WTC11 (cell line): ENCODE data around the gene PARP14.

Experiments used
- CBFB ChIP-seq: sonication (generic); formaldehyde crosslinking; IDR thresholded peaks from 2 replicates; pipeline ENCODE4 v1.8.1; 2022; ENCODE audit warnings: mild to moderate bottlenecking, low read depth, missing genetic modification reagents
- JAZF1 ChIP-seq: fragments of 250-450 bp; sonication (Bioruptor Pico); IDR thresholded peaks from 2 replicates; pipeline ENCODE4 v1.9.0; 2021; ENCODE audit warnings: moderate library complexity, mild to moderate bottlenecking, inconsistent platforms
- SP1 ChIP-seq: sonication (generic); formaldehyde crosslinking; conservative IDR thresholded peaks from 2 replicates; pipeline ENCODE4 v1.8.1; 2022; ENCODE audit warnings: missing genetic modification reagents
- TF ChIP-seq, protein P1 (sequence below): fragments of 200-600 bp; IDR thresholded peaks from 2 replicates; pipeline ENCODE4 v1.8.0; 2022; ENCODE audit warnings: antibody characterized with exemption

DNA sequence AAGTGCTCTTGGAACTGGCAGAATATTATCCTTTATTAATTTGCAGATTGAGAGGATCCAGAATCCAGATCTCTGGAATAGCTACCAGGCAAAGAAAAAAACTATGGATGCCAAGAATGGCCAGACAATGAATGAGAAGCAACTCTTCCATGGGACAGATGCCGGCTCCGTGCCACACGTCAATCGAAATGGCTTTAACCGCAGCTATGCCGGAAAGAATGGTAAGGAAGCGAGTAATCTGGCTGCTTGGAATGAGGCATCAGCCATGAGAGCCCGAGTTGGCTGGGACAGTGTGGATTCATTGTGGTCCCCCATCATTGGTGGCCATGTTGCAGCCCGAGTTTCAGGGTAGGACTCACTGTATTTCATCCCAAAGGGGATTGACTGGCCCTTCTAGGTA lies 47.1 kb downstream of the PARP14 start:
- TF ChIP-seq SP1 (CRISPR knock-in tag) (no peak), CBFB (CRISPR knock-in tag) (no peak), JAZF1 (no peak)
- TF ChIP-seq, protein P1, sequence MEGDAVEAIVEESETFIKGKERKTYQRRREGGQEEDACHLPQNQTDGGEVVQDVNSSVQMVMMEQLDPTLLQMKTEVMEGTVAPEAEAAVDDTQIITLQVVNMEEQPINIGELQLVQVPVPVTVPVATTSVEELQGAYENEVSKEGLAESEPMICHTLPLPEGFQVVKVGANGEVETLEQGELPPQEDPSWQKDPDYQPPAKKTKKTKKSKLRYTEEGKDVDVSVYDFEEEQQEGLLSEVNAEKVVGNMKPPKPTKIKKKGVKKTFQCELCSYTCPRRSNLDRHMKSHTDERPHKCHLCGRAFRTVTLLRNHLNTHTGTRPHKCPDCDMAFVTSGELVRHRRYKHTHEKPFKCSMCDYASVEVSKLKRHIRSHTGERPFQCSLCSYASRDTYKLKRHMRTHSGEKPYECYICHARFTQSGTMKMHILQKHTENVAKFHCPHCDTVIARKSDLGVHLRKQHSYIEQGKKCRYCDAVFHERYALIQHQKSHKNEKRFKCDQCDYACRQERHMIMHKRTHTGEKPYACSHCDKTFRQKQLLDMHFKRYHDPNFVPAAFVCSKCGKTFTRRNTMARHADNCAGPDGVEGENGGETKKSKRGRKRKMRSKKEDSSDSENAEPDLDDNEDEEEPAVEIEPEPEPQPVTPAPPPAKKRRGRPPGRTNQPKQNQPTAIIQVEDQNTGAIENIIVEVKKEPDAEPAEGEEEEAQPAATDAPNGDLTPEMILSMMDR, result no peak
